Suprapubic skin (tissue), 4 donors: Measurements from ENCODE around the gene YPEL4. TPM values are rescaled to one million over a fixed set of nuclear protein-coding genes. Genes with fewer than 3 reads are reported as not detected.

Experiments
- DNase-seq, 2 donors: peaks; one replicate each; pipeline ENCODE4 v3.0.0-alpha.2; 2019; ENCODE audit warnings: low spot score in 2 of 2
- H3K27ac ChIP-seq: fragments of 200-600 bp; sonication (generic); one replicate; pipeline ENCODE4 v1.5.1; 2019
- H3K27me3 ChIP-seq: fragments of 200-600 bp; sonication (generic); one replicate; pipeline ENCODE4 v1.5.1; 2019
- H3K36me3 ChIP-seq: fragments of 200-600 bp; sonication (generic); one replicate; pipeline ENCODE4 v1.5.1; 2019
- H3K4me1 ChIP-seq: fragments of 200-600 bp; sonication (generic); one replicate; pipeline ENCODE4 v1.5.1; 2019
- H3K4me3 ChIP-seq: fragments of 200-600 bp; sonication (generic); one replicate; pipeline ENCODE4 v1.5.1; 2019; ENCODE audit warnings: mild to moderate bottlenecking
- H3K9me3 ChIP-seq: fragments of 200-600 bp; sonication (generic); one replicate; pipeline ENCODE4 v1.5.1; 2019
- EP300 ChIP-seq: sonication (generic); formaldehyde crosslinking; IDR thresholded peaks from one replicate; pipeline ENCODE4 v1.6.1; 2017; ENCODE audit warnings: antibody characterized with exemption
- POLR2A ChIP-seq, 2 donors: fragments of 450-650 bp; IDR thresholded peaks; one replicate each; pipeline ENCODE4 v1.6.1; 2017; ENCODE audit warnings: antibody characterized with exemption in 2 of 2, mild to moderate bottlenecking in 2 of 2, moderate library complexity in 2 of 2
- POLR2AphosphoS5 ChIP-seq, 3 donors: sonication (generic); formaldehyde crosslinking; IDR thresholded peaks; one replicate each; pipeline ENCODE4 v1.6.1; 2017; ENCODE audit warnings: antibody characterized with exemption in 3 of 3
- WGBS: methylation state at CpG from one replicate; pipeline ENCODE4 v1.1.5; 2018; 5-methylcytosine and 5-hydroxymethylcytosine counted together
- total RNA-seq, 4 donors: library from RNA; depleted of rRNA; stranded (reverse); fragments of >200 nt; gene quantifications; one replicate each; pipeline ENCODE4 v1.1.0, GENCODE V29; 2016
- TF ChIP-seq, protein P1 (sequence below), 2 donors: fragments of 200-600 bp in 1 of 2; fragments of 450-650 bp in 1 of 2; sonication (generic) in 1 of 2; IDR thresholded peaks; one replicate each; pipeline ENCODE4 v1.5.1; 2016 to 2019; ENCODE audit warnings: antibody characterized with exemption in 2 of 2, mild to moderate bottlenecking in 1 of 2, moderate library complexity in 1 of 2

The YPEL4 gene
- total RNA-seq, 4 donors from 2014 or later: 1.2 to 3.6 (median 1.5) TPM

DNA sequence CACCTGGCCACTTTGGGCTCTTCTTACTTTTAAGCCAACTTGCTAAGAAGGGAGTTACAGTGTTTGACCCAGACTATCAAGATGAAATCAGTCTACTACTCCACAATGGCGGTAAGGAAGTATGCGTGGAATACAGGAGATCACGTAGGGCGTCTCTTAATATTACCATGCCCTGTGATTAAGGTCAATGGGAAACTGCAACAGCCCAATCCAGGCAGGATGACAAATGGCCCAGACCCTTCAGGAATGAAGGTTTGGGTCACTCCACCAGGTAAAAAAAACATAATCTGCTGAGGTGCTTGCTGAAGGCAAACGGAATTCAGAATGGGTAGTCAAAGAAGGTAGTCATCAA is 1.0 kb upstream of the YPEL4 start:
- no peak overlapping the region for H3K4me3 ChIP-seq
- H3K27me3 ChIP-seq: peaks cover 16% of the 10 kb centered on the region
- TF ChIP-seq, protein P1, sequence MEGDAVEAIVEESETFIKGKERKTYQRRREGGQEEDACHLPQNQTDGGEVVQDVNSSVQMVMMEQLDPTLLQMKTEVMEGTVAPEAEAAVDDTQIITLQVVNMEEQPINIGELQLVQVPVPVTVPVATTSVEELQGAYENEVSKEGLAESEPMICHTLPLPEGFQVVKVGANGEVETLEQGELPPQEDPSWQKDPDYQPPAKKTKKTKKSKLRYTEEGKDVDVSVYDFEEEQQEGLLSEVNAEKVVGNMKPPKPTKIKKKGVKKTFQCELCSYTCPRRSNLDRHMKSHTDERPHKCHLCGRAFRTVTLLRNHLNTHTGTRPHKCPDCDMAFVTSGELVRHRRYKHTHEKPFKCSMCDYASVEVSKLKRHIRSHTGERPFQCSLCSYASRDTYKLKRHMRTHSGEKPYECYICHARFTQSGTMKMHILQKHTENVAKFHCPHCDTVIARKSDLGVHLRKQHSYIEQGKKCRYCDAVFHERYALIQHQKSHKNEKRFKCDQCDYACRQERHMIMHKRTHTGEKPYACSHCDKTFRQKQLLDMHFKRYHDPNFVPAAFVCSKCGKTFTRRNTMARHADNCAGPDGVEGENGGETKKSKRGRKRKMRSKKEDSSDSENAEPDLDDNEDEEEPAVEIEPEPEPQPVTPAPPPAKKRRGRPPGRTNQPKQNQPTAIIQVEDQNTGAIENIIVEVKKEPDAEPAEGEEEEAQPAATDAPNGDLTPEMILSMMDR (IDR thresholded peaks at IDR 0.05): no peak
- H3K9me3 ChIP-seq: no peaks in the 10 kb centered on the region
- no peaks in the 10 kb centered on the region for H3K36me3 ChIP-seq
- peaks cover 40% of the 10 kb centered on the region for H3K4me1 ChIP-seq
- H3K27ac ChIP-seq: no peak overlapping the region
- DNase-seq: no peak
- WGBS: 70% methylated on average over 5 of the region's 5 CpGs

DNA sequence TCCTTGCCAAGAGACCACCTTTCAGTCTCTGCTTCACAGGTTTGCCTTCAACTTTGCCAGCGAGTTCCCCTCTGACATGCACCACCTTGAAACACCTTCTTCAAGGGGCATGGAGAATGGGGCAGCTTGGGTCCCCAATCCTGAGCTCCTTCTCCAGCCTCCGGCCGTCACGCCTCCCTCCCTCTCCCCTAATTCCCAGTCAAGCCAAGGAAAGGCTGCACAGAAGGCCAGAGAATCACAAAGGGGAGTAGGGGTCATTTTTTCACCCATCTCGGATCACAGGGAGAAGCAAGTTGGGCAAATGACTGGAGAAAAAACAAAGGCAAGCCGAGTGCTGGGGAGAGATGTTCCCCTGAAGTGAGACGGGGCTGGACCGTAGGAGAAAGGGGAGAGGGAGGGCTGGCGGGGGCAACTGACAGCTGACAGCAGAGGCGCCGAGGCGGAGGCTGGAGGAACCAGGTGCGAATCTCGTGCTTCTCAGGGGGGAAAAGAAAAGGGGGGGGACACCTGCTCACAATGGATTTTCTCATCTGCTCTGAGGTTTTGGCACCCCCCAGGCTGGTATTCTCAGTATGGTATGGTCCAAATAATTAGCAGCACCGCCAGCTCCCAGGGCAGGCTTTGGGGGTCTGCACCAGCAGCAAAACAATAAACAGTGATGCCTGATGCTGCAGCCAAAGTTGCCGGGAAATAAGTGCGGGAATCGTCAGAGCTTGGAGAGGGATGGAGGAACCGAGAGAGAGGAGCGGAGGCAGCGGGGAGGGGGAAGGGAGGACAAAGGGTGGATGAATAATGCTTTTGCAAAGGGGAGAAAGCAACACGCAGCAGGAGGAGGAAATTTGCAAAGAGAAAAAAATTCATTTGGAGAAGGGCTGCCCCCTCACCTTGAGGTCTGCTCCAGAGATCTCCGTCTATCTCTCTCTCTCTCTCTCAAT is 644 bp downstream of the YPEL4 start:
- 1% methylated on average over 23 of the region's 23 CpGs for WGBS
- Histone ChIP-seq H3K4me3 (peak overlapping the region; percentile 47), H3K27me3 (peaks cover 16% of the 10 kb centered on the region), H3K36me3 (no peaks in the 10 kb centered on the region), H3K27ac (no peak overlapping the region), H3K9me3 (no peaks in the 10 kb centered on the region), H3K4me1 (peaks cover 50% of the 10 kb centered on the region)
- no peak for TF ChIP-seq EP300
- TF ChIP-seq POLR2A (IDR thresholded peaks at IDR 0.05): no peak
- TF ChIP-seq POLR2AphosphoS5 (IDR thresholded peaks at IDR 0.05): no peak
- TF ChIP-seq, protein P1 (IDR thresholded peaks at IDR 0.05): no peak
- no peak for DNase-seq

DNA sequence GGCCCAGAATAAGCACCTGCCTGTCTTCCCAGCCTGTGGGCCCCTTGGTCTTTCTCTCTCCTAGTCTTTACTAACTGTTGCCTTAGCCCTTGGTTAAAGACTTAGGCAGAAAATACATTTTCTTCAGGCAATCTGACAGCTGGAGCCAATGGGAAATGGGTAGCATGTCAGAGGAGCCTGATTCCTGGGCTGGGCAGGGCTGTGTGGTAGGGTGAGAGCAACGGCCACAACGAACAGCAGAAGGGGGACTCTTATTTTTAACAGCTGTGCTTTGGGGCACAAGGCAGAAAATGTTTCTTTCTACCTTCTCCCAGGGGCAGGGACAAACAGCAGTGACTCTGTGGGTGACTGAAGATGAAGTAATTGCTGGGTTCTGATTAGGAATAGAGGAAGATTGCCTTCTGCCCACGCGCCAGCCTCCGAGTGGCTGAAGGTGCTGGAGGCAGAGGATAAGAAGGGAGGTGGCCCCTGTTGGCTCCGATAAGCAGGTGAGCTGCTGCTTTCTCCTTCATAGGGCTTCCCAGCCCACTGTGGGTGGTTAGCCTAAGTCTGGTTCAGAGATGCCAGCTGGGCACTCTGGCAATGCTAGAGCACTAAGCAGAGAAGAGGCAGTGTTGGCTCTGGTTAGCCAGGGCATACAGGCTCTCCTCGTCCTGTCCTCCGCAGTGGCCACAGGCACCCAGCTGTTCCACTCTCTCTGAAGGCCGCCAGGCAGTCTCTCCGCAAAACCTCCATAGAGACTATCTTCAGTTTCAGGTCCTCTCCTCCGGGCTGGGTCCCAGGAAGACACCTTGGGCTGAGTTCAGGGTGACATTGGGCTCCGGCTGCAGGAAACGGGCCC is 1.5 kb downstream of the YPEL4 start:
- no peaks in the 10 kb centered on the region for H3K36me3 ChIP-seq
- no peak overlapping the region for H3K27ac ChIP-seq
- H3K4me1 ChIP-seq: peaks cover 50% of the 10 kb centered on the region
- no peak for DNase-seq
- WGBS: 10% methylated on average over 13 of the region's 13 CpGs
- H3K4me3 ChIP-seq: peak overlapping the region; percentile 47
- H3K9me3 ChIP-seq: no peaks in the 10 kb centered on the region
- peaks cover 16% of the 10 kb centered on the region for H3K27me3 ChIP-seq
- TF ChIP-seq EP300 (no peak), POLR2AphosphoS5 (IDR thresholded peaks at IDR 0.05) (no peak), POLR2A (IDR thresholded peaks at IDR 0.05) (no peak)
- TF ChIP-seq, protein P1 (IDR thresholded peaks at IDR 0.05): no peak

DNA sequence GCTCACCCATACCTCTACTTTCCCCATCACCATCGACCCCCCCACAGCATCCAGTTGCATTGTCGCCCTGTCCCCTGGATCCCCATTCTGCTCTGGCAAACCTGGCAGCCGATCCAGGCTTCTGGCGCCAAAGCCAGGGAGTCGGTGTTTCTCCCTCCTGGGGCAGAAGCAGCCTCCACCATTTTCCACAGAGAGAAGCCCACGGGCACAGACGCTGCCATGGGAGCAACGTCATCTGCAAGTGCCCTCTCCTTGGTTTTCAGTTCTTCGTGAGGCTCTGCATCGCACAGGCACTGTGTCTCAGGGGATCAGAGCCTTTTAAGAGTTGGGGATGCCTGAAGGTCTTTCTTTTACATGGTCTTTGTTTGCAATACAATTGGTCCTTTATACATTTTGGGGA is 2.3 kb downstream of the YPEL4 start:
- Histone ChIP-seq H3K27ac (no peak overlapping the region), H3K9me3 (no peaks in the 10 kb centered on the region), H3K4me1 (peaks cover 50% of the 10 kb centered on the region), H3K36me3 (no peaks in the 10 kb centered on the region), H3K4me3 (peak overlapping the region; percentile 0), H3K27me3 (peaks cover 16% of the 10 kb centered on the region)
- WGBS: 8% methylated on average over 10 of the region's 10 CpGs
- TF ChIP-seq POLR2A (IDR thresholded peaks at IDR 0.05) (no peak), POLR2AphosphoS5 (IDR thresholded peaks at IDR 0.05) (no peak)
- no peak for DNase-seq

DNA sequence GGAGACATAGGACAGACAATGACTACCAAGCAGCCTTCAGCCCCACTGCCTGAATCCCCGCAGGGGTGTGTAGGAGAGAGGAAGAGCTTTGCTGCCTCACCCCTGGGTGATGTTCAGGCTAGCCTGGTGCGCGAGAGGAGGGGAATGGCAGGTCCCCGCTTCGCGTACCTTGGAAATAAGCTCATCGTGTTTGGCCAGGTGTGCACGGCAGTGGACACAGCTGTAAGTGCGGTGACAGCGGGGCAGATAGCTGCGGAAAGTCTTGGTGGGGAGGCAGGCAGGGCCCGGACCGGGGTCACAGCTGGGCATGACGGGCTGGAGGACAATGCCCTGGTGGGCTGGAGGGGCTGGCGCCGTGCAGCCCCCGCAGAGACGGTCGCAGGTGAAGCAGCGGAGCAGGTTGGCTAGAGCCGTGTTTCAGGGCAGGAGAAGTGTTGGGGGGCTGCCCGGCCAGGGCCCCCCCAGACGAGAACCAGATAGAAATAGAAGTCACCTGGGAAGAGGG is 2.9 kb downstream of the YPEL4 start:
- peaks cover 50% of the 10 kb centered on the region for H3K4me1 ChIP-seq
- H3K27ac ChIP-seq: no peak overlapping the region
- H3K27me3 ChIP-seq: peaks cover 16% of the 10 kb centered on the region

More for the DNA sequence above, 2.9 kb downstream of the YPEL4 start:
- WGBS: 9% methylated on average over 23 of the region's 23 CpGs
- H3K4me3 ChIP-seq: peak overlapping the region; percentile 0
- TF ChIP-seq EP300 (no peak), POLR2A (IDR thresholded peaks at IDR 0.05) (no peak), POLR2AphosphoS5 (IDR thresholded peaks at IDR 0.05) (no peak)
- TF ChIP-seq, protein P1 (IDR thresholded peaks at IDR 0.05): no peak
- no peaks in the 10 kb centered on the region for H3K36me3 ChIP-seq
- no peaks in the 10 kb centered on the region for H3K9me3 ChIP-seq
- DNase-seq: no peak
